HepG2 (cell line): Measurements from ENCODE around the gene IRGQ. TPM values are rescaled to one million over a fixed set of nuclear protein-coding genes. Genes with fewer than 3 reads are reported as not detected.
A peak's percentile ranks its signal among the peaks of the same experiment; 100 is the strongest.

Experiments
- MAFG ChIP-seq: sonication (generic); formaldehyde crosslinking; IDR thresholded peaks from 2 replicates; pipeline ENCODE4 v1.5.1; 2020; ENCODE audit warnings: mild to moderate bottlenecking, missing genetic modification reagents
- MAZ ChIP-seq, 2 experiments: sonication (generic) in 1 of 2; formaldehyde crosslinking in 1 of 2; IDR thresholded peaks; 2 replicates each; pipeline versions ENCODE4 v1.5.0 to v1.6.1; 2012 to 2020; ENCODE audit warnings: low read depth in 2 of 2, mild to moderate bottlenecking in 2 of 2, borderline replicate concordance in 1 of 2, improper control_type of control experiment in 1 of 2, low read length in 1 of 2, missing genetic modification reagents in 1 of 2, moderate library complexity in 1 of 2
- MIER3 ChIP-seq: IDR thresholded peaks from 2 replicates; pipeline ENCODE4 v1.6.1; 2016; ENCODE audit warnings: missing compliant biosample characterization, borderline replicate concordance
- PCBP1 ChIP-seq: fragments of 200-400 bp; formaldehyde crosslinking; IDR thresholded peaks from 2 replicates; pipeline ENCODE4 v1.6.1; 2017; ENCODE audit warnings: mild to moderate bottlenecking, low read depth, low read length, borderline replicate concordance
- PHF5A ChIP-seq: IDR thresholded peaks from one replicate; pipeline ENCODE4 v1.6.1; 2018; ENCODE audit warnings: low read depth, missing genetic modification reagents; ENCODE audit not compliant: unreplicated experiment
- PHF8 ChIP-seq: sonication (generic); formaldehyde crosslinking; IDR thresholded peaks from 2 replicates; pipeline ENCODE4 v1.5.0; 2020; ENCODE audit warnings: missing genetic modification reagents
- SAP130 ChIP-seq: IDR thresholded peaks from 2 replicates; pipeline ENCODE4 v1.6.1; 2016; ENCODE audit warnings: low read depth
- SMAD3 ChIP-seq: sonication (generic); formaldehyde crosslinking; IDR thresholded peaks from 2 replicates; pipeline ENCODE4 v1.4.0; 2020; ENCODE audit warnings: missing genetic modification reagents
- ZNF101 ChIP-seq: sonication (generic); formaldehyde crosslinking; IDR thresholded peaks from 2 replicates; pipeline ENCODE4 v1.4.0; 2020; ENCODE audit warnings: mild to moderate bottlenecking, low read depth, missing genetic modification reagents, borderline replicate concordance
- ZNF251 ChIP-seq: sonication (generic); formaldehyde crosslinking; IDR thresholded peaks from 2 replicates; pipeline ENCODE4 v1.9.0; 2021; ENCODE audit warnings: mild to moderate bottlenecking, missing genetic modification reagents
- ZNF564 ChIP-seq: sonication (generic); formaldehyde crosslinking; IDR thresholded peaks from 2 replicates; pipeline ENCODE4 v1.8.1; 2023; ENCODE audit warnings: mild to moderate bottlenecking, missing genetic modification reagents
- ZNF83 ChIP-seq: sonication (generic); formaldehyde crosslinking; IDR thresholded peaks from 2 replicates; pipeline ENCODE4 v1.4.0; 2020; ENCODE audit warnings: missing genetic modification reagents, mild to moderate bottlenecking, borderline replicate concordance
- polyA plus RNA-seq, 8 experiments: library from polyadenylated mRNA; depleted of rRNA in 3 of 8; stranded (reverse) in 7 of 8; unstranded in 1 of 8; fragments of >200 nt; fragmentation: Illumina TruSeq in 4 of 8; extraction: Trizol in 4 of 8; gene quantifications; 2 replicates each; pipeline versions ENCODE4 v1.2.1 to v1.2.3, GENCODE V29; 2011 to 2016; ENCODE audit warnings: low read depth in 4 of 8, missing spikeins in 1 of 8, mixed read lengths in 1 of 8; ENCODE audit not compliant: insufficient read depth in 1 of 8
- total RNA-seq, 5 experiments: library from RNA; depleted of rRNA; stranded (reverse); fragments of >200 nt; fragmentation: Illumina TruSeq; extraction: Trizol; gene quantifications; 2 replicates each; pipeline ENCODE4 v1.2.3, GENCODE V29; 2016; ENCODE audit warnings: low read depth in 1 of 5
- TF ChIP-seq, protein P1 (sequence below): sonication (generic); formaldehyde crosslinking; IDR thresholded peaks from 2 replicates; pipeline ENCODE4 v1.9.0; 2021; ENCODE audit warnings: mild to moderate bottlenecking, missing genetic modification reagents
- TF ChIP-seq, protein P2 (sequence below): sonication (generic); formaldehyde crosslinking; conservative IDR thresholded peaks from 2 replicates; pipeline ENCODE4 v1.4.0; 2020; ENCODE audit warnings: mild to moderate bottlenecking, missing genetic modification reagents, moderate library complexity
- TF ChIP-seq, protein P3 (sequence below): IDR thresholded peaks from 2 replicates; pipeline ENCODE4 v1.6.1; 2012; ENCODE audit warnings: inconsistent platforms
- TF ChIP-seq, protein P4 (sequence below): sonication (generic); formaldehyde crosslinking; conservative IDR thresholded peaks from 2 replicates; pipeline ENCODE4 v1.5.0; 2020; ENCODE audit warnings: missing genetic modification reagents

The IRGQ gene
- total and polyA plus RNA-seq, 2 of the 13 experiments (the other 11 are each of a cell fraction or from before 2014, with no cell fraction given), result 11.6 to 12.4 TPM

DNA sequence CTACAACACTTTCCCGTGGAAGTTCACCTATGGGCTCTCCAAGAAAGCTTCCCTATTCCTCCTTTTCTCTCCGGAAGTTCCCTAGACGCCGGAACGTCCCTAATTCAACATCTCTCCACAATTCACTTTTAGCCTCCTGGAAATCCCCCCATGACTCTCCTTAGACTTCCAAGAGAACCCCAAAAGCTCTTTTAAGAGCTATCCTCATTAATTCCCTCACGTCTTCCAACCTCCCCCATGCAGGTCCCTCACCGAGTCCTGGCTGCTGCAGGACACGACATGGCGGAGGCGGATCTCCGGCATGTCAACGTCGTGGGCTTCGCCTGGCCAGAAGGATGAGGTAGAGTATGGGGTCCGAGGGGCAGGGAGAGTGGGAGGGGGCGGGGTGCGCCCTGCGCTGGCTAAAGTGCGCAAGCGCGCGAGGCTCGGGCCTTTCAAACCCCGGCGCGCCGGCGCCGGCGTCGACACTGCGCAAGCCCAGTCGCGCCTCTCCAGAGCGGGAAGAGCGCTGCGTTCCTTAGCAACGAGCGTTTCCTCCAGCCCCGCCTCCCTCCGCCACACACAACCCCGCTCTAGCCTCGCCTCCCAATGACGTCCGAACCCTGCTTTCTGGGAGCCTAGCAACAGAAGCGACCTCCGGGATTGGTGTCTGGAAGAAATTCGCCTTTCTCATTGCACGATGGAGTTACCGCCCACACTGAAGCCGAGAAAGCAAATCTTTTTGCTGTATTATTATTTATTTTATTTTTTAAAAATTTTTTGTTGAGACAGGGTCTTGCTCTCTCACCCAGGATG lies 20.6 kb downstream of the IRGQ start, which contains the start of the genes PINLYP and XRCC1 (continued):
- TF ChIP-seq, protein P1, sequence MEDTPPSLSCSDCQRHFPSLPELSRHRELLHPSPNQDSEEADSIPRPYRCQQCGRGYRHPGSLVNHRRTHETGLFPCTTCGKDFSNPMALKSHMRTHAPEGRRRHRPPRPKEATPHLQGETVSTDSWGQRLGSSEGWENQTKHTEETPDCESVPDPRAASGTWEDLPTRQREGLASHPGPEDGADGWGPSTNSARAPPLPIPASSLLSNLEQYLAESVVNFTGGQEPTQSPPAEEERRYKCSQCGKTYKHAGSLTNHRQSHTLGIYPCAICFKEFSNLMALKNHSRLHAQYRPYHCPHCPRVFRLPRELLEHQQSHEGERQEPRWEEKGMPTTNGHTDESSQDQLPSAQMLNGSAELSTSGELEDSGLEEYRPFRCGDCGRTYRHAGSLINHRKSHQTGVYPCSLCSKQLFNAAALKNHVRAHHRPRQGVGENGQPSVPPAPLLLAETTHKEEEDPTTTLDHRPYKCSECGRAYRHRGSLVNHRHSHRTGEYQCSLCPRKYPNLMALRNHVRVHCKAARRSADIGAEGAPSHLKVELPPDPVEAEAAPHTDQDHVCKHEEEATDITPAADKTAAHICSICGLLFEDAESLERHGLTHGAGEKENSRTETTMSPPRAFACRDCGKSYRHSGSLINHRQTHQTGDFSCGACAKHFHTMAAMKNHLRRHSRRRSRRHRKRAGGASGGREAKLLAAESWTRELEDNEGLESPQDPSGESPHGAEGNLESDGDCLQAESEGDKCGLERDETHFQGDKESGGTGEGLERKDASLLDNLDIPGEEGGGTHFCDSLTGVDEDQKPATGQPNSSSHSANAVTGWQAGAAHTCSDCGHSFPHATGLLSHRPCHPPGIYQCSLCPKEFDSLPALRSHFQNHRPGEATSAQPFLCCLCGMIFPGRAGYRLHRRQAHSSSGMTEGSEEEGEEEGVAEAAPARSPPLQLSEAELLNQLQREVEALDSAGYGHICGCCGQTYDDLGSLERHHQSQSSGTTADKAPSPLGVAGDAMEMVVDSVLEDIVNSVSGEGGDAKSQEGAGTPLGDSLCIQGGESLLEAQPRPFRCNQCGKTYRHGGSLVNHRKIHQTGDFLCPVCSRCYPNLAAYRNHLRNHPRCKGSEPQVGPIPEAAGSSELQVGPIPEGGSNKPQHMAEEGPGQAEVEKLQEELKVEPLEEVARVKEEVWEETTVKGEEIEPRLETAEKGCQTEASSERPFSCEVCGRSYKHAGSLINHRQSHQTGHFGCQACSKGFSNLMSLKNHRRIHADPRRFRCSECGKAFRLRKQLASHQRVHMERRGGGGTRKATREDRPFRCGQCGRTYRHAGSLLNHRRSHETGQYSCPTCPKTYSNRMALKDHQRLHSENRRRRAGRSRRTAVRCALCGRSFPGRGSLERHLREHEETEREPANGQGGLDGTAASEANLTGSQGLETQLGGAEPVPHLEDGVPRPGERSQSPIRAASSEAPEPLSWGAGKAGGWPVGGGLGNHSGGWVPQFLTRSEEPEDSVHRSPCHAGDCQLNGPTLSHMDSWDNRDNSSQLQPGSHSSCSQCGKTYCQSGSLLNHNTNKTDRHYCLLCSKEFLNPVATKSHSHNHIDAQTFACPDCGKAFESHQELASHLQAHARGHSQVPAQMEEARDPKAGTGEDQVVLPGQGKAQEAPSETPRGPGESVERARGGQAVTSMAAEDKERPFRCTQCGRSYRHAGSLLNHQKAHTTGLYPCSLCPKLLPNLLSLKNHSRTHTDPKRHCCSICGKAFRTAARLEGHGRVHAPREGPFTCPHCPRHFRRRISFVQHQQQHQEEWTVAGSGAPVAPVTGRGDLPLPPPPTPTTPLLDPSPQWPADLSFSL (CRISPR knock-in tag), result no peak
- TF ChIP-seq ZNF101 (CRISPR knock-in tag), result no peak
- TF ChIP-seq SAP130, result peak; percentile 91
- no peak for TF ChIP-seq ZNF564
- TF ChIP-seq PHF5A, result no peak
- no peak for TF ChIP-seq PCBP1
- TF ChIP-seq MAZ (IDR thresholded peaks at IDR 0.05; ENCODE audit: borderline replicate concordance, low read depth, low read length), result peak; percentile 75; the same call in 1 of the 2 replicates
- TF ChIP-seq MAZ (CRISPR knock-in tag; IDR thresholded peaks at IDR 0.05; ENCODE audit: low read depth), result no peak
- TF ChIP-seq, protein P2, sequence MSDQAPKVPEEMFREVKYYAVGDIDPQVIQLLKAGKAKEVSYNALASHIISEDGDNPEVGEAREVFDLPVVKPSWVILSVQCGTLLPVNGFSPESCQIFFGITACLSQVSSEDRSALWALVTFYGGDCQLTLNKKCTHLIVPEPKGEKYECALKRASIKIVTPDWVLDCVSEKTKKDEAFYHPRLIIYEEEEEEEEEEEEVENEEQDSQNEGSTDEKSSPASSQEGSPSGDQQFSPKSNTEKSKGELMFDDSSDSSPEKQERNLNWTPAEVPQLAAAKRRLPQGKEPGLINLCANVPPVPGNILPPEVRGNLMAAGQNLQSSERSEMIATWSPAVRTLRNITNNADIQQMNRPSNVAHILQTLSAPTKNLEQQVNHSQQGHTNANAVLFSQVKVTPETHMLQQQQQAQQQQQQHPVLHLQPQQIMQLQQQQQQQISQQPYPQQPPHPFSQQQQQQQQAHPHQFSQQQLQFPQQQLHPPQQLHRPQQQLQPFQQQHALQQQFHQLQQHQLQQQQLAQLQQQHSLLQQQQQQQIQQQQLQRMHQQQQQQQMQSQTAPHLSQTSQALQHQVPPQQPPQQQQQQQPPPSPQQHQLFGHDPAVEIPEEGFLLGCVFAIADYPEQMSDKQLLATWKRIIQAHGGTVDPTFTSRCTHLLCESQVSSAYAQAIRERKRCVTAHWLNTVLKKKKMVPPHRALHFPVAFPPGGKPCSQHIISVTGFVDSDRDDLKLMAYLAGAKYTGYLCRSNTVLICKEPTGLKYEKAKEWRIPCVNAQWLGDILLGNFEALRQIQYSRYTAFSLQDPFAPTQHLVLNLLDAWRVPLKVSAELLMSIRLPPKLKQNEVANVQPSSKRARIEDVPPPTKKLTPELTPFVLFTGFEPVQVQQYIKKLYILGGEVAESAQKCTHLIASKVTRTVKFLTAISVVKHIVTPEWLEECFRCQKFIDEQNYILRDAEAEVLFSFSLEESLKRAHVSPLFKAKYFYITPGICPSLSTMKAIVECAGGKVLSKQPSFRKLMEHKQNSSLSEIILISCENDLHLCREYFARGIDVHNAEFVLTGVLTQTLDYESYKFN (CRISPR knock-in tag), result 0 out of 2 replicates have a peak, but pooled peaks have one; percentile 24
- TF ChIP-seq, protein P3, sequence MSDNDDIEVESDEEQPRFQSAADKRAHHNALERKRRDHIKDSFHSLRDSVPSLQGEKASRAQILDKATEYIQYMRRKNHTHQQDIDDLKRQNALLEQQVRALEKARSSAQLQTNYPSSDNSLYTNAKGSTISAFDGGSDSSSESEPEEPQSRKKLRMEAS, result 0 out of 2 replicates have a peak, but pooled peaks have one; percentile 51
- TF ChIP-seq SMAD3 (CRISPR knock-in tag), result no peak
- no peak for TF ChIP-seq ZNF83 (CRISPR knock-in tag)
- no peak for TF ChIP-seq MAFG (CRISPR knock-in tag)
- peak; percentile 63 for TF ChIP-seq PHF8
- TF ChIP-seq ZNF251 (CRISPR knock-in tag), result no peak
- TF ChIP-seq MIER3 (CRISPR knock-in tag), result no peak
- TF ChIP-seq, protein P4, sequence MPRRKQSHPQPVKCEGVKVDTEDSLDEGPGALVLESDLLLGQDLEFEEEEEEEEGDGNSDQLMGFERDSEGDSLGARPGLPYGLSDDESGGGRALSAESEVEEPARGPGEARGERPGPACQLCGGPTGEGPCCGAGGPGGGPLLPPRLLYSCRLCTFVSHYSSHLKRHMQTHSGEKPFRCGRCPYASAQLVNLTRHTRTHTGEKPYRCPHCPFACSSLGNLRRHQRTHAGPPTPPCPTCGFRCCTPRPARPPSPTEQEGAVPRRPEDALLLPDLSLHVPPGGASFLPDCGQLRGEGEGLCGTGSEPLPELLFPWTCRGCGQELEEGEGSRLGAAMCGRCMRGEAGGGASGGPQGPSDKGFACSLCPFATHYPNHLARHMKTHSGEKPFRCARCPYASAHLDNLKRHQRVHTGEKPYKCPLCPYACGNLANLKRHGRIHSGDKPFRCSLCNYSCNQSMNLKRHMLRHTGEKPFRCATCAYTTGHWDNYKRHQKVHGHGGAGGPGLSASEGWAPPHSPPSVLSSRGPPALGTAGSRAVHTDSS (CRISPR knock-in tag), result no peak
